HepG2 (cell line): Measurements from ENCODE around the gene KCTD13. TPM values are rescaled to one million over a fixed set of nuclear protein-coding genes. Genes with fewer than 3 reads are reported as not detected.

Experiments used
- ATF3 ChIP-seq: sonication (generic); formaldehyde crosslinking; IDR thresholded peaks from 2 replicates; pipeline ENCODE4 v1.4.0; 2020; ENCODE audit warnings: missing genetic modification reagents
- KAT8 ChIP-seq: IDR thresholded peaks from 2 replicates; pipeline ENCODE4 v1.6.1; 2016; ENCODE audit warnings: missing genetic modification reagents, missing compliant biosample characterization
- KDM2A ChIP-seq: sonication (generic); formaldehyde crosslinking; IDR thresholded peaks from 2 replicates; pipeline ENCODE4 v1.4.0; 2020; ENCODE audit warnings: low read depth, missing genetic modification reagents, borderline replicate concordance
- MIER2 ChIP-seq: IDR thresholded peaks from 2 replicates; pipeline ENCODE4 v1.6.1; 2016; ENCODE audit warnings: missing biosample characterization, missing genetic modification reagents
- RFXAP ChIP-seq: sonication (generic); formaldehyde crosslinking; IDR thresholded peaks from 2 replicates; pipeline ENCODE4 v1.4.0; 2020; ENCODE audit warnings: missing genetic modification reagents, borderline replicate concordance
- SCMH1 ChIP-seq: sonication (generic); formaldehyde crosslinking; IDR thresholded peaks from 2 replicates; pipeline ENCODE4 v1.9.0; 2021; ENCODE audit warnings: missing genetic modification reagents, mild to moderate bottlenecking, borderline replicate concordance
- THYN1 ChIP-seq: sonication (generic); formaldehyde crosslinking; IDR thresholded peaks from 2 replicates; pipeline ENCODE4 v1.8.1; 2023; ENCODE audit warnings: low read depth, mild to moderate bottlenecking, moderate library complexity, missing genetic modification reagents, borderline replicate concordance
- ZFP37 ChIP-seq: sonication (generic); formaldehyde crosslinking; IDR thresholded peaks from 2 replicates; pipeline ENCODE4 v1.4.0; 2020; ENCODE audit warnings: missing genetic modification reagents, borderline replicate concordance
- ZFP82 ChIP-seq: sonication (generic); formaldehyde crosslinking; IDR thresholded peaks from 2 replicates; pipeline ENCODE4 v1.5.1; 2020; ENCODE audit warnings: mild to moderate bottlenecking, missing genetic modification reagents, borderline replicate concordance
- ZIK1 ChIP-seq: sonication (generic); formaldehyde crosslinking; IDR thresholded peaks from 2 replicates; pipeline ENCODE4 v1.5.0; 2020; ENCODE audit warnings: mild to moderate bottlenecking, low read depth, missing genetic modification reagents, borderline replicate concordance
- ZNF567 ChIP-seq: sonication (generic); formaldehyde crosslinking; IDR thresholded peaks from 2 replicates; pipeline ENCODE4 v1.8.1; 2023; ENCODE audit warnings: mild to moderate bottlenecking, missing genetic modification reagents, borderline replicate concordance
- ZNF598 ChIP-seq: sonication (generic); formaldehyde crosslinking; IDR thresholded peaks from 2 replicates; pipeline ENCODE4 v1.5.1; 2020; ENCODE audit warnings: mild to moderate bottlenecking, missing genetic modification reagents, borderline replicate concordance
- ZNF639 ChIP-seq: conservative IDR thresholded peaks from 2 replicates; pipeline ENCODE4 v1.6.1; 2018; ENCODE audit warnings: missing genetic modification reagents
- ZNF678 ChIP-seq: sonication (generic); formaldehyde crosslinking; IDR thresholded peaks from 2 replicates; pipeline ENCODE4 v1.4.0; 2020; ENCODE audit warnings: mild to moderate bottlenecking, missing genetic modification reagents
- ZNF713 ChIP-seq: sonication (generic); formaldehyde crosslinking; IDR thresholded peaks from 2 replicates; pipeline ENCODE4 v1.4.0; 2020; ENCODE audit warnings: mild to moderate bottlenecking, missing genetic modification reagents
- ZZZ3 ChIP-seq: sonication (generic); formaldehyde crosslinking; IDR thresholded peaks from 2 replicates; pipeline ENCODE4 v1.4.0; 2020; ENCODE audit warnings: missing genetic modification reagents, mild to moderate bottlenecking, borderline replicate concordance
- polyA plus RNA-seq, 8 experiments: library from polyadenylated mRNA; depleted of rRNA in 3 of 8; stranded (reverse) in 7 of 8; unstranded in 1 of 8; fragments of >200 nt; fragmentation: Illumina TruSeq in 4 of 8; extraction: Trizol in 4 of 8; gene quantifications; 2 replicates each; pipeline versions ENCODE4 v1.2.1 to v1.2.3, GENCODE V29; 2011 to 2016; ENCODE audit warnings: low read depth in 4 of 8, missing spikeins in 1 of 8, mixed read lengths in 1 of 8; ENCODE audit not compliant: insufficient read depth in 1 of 8
- total RNA-seq, 5 experiments: library from RNA; depleted of rRNA; stranded (reverse); fragments of >200 nt; fragmentation: Illumina TruSeq; extraction: Trizol; gene quantifications; 2 replicates each; pipeline ENCODE4 v1.2.3, GENCODE V29; 2016; ENCODE audit warnings: low read depth in 1 of 5
- TF ChIP-seq, protein P1 (sequence below): sonication (generic); formaldehyde crosslinking; IDR thresholded peaks from 2 replicates; pipeline ENCODE4 v1.8.0; 2022; ENCODE audit warnings: mild to moderate bottlenecking, missing genetic modification reagents; ENCODE audit not compliant: insufficient replicate concordance
- TF ChIP-seq, protein P2 (sequence below): sonication (generic); formaldehyde crosslinking; IDR thresholded peaks from 2 replicates; pipeline ENCODE4 v1.4.0; 2020; ENCODE audit warnings: missing genetic modification reagents
- TF ChIP-seq, protein P3 (sequence below): IDR thresholded peaks from 2 replicates; pipeline ENCODE4 v1.6.1; 2016; ENCODE audit warnings: mild to moderate bottlenecking
- TF ChIP-seq, protein P4 (sequence below): sonication (generic); formaldehyde crosslinking; IDR thresholded peaks from 2 replicates; pipeline ENCODE4 v1.5.1; 2020; ENCODE audit warnings: missing genetic modification reagents, mild to moderate bottlenecking, borderline replicate concordance

Gene KCTD13
- total and polyA plus RNA-seq, 2 of the 13 experiments (the other 11 are each of a cell fraction or from before 2014, with no cell fraction given): 6.3 to 14.7 TPM

DNA sequence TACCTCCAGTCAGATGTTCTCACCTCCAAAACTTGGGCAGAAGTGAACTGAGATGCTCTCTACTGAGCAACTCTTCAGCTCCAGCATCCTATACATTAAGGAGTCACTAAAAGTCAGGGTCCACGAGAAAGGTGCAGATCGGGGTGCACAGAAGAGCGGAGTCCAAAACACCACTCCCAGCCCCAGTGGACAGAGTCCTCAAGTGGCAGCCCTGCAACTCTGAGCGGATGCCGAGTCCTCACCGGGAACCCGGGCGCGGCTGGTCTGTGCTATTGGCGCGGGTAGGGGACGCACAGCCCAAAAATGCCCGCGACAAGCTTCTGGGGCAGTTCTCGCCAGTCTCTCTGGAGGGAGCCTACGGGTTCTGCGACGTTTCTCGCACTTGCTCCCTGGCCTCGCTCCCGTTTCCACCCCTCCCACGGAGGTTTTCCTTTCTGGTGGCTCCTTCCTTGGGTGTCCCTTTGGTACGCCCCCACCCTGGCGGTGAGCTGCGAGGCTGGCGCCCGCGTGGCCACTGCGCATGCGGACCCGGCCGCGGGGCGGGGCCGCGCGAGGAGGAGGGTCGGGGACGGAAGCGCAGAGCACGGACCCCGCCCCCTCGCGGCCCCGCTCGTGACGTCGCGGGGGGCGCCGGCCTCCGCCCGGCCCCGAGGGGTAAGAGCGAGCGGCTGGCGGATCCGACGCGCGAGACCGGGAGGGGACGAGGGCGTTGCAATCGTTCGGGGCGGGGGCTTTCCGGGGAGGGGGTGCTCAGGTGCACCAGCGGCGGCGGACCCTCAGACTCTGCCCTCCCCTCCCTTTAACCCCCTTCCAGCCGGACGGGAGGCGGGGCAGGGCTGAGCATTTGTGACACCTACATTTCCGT, 35.7 kb upstream of the KCTD13 start, which contains the start of gene TMEM219 (continued):
- TF ChIP-seq ZNF639 (CRISPR knock-in tag): peak; percentile 75
- peak; percentile 85; the same call in 1 of the 2 replicates for TF ChIP-seq ZNF598 (CRISPR knock-in tag)
- TF ChIP-seq KDM2A: peak; percentile 84
- peak; percentile 77; the same call in 1 of the 2 replicates for TF ChIP-seq ZFP37 (CRISPR knock-in tag)
- TF ChIP-seq, protein P1, sequence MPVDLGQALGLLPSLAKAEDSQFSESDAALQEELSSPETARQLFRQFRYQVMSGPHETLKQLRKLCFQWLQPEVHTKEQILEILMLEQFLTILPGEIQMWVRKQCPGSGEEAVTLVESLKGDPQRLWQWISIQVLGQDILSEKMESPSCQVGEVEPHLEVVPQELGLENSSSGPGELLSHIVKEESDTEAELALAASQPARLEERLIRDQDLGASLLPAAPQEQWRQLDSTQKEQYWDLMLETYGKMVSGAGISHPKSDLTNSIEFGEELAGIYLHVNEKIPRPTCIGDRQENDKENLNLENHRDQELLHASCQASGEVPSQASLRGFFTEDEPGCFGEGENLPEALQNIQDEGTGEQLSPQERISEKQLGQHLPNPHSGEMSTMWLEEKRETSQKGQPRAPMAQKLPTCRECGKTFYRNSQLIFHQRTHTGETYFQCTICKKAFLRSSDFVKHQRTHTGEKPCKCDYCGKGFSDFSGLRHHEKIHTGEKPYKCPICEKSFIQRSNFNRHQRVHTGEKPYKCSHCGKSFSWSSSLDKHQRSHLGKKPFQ: peak; percentile 59
- TF ChIP-seq SCMH1: no peak
- TF ChIP-seq ZIK1: peak; percentile 79; the same call in 1 of the 2 replicates
- TF ChIP-seq, protein P2, sequence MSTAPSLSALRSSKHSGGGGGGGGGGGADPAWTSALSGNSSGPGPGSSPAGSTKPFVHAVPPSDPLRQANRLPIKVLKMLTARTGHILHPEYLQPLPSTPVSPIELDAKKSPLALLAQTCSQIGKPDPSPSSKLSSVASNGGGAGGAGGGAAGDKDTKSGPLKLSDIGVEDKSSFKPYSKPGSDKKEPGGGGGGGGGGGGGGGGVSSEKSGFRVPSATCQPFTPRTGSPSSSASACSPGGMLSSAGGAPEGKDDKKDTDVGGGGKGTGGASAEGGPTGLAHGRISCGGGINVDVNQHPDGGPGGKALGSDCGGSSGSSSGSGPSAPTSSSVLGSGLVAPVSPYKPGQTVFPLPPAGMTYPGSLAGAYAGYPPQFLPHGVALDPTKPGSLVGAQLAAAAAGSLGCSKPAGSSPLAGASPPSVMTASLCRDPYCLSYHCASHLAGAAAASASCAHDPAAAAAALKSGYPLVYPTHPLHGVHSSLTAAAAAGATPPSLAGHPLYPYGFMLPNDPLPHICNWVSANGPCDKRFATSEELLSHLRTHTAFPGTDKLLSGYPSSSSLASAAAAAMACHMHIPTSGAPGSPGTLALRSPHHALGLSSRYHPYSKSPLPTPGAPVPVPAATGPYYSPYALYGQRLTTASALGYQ (CRISPR knock-in tag): no peak
- TF ChIP-seq ATF3 (CRISPR knock-in tag): no peak
- peak; percentile 55; the same call in 1 of the 2 replicates for TF ChIP-seq ZNF567 (CRISPR knock-in tag)
- peak; percentile 8; the same call in 1 of the 2 replicates for TF ChIP-seq RFXAP (CRISPR knock-in tag)
- 0 out of 2 replicates have a peak, but pooled peaks have one; percentile 64 for TF ChIP-seq ZFP82 (CRISPR knock-in tag)
- TF ChIP-seq, protein P3, sequence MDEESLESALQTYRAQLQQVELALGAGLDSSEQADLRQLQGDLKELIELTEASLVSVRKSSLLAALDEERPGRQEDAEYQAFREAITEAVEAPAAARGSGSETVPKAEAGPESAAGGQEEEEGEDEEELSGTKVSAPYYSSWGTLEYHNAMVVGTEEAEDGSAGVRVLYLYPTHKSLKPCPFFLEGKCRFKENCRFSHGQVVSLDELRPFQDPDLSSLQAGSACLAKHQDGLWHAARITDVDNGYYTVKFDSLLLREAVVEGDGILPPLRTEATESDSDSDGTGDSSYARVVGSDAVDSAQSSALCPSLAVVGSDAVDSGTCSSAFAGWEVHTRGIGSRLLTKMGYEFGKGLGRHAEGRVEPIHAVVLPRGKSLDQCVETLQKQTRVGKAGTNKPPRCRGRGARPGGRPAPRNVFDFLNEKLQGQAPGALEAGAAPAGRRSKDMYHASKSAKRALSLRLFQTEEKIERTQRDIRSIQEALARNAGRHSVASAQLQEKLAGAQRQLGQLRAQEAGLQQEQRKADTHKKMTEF (CRISPR knock-in tag): peak; percentile 47
- 0 out of 2 replicates have a peak, but pooled peaks have one; percentile 13 for TF ChIP-seq MIER2 (CRISPR knock-in tag)
- TF ChIP-seq, protein P4, sequence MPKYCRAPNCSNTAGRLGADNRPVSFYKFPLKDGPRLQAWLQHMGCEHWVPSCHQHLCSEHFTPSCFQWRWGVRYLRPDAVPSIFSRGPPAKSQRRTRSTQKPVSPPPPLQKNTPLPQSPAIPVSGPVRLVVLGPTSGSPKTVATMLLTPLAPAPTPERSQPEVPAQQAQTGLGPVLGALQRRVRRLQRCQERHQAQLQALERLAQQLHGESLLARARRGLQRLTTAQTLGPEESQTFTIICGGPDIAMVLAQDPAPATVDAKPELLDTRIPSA (CRISPR knock-in tag): no peak
- TF ChIP-seq ZNF678 (CRISPR knock-in tag): no peak
- TF ChIP-seq THYN1 (CRISPR knock-in tag): peak; percentile 89; the same call in 1 of the 2 replicates
- no peak; the same call in 1 of the 2 replicates for TF ChIP-seq ZNF713 (CRISPR knock-in tag)
- no peak for TF ChIP-seq ZZZ3 (CRISPR knock-in tag)
- peak; percentile 69 for TF ChIP-seq KAT8 (CRISPR knock-in tag)
